NCI-H774 (cell line): ENCODE results near the gene MCM10.

Experiments used
- DNase-seq: peaks from one replicate; lab custom pipeline; 2025; lab: John Stamatoyannopoulos, UW

The MCM10 gene

DNA sequence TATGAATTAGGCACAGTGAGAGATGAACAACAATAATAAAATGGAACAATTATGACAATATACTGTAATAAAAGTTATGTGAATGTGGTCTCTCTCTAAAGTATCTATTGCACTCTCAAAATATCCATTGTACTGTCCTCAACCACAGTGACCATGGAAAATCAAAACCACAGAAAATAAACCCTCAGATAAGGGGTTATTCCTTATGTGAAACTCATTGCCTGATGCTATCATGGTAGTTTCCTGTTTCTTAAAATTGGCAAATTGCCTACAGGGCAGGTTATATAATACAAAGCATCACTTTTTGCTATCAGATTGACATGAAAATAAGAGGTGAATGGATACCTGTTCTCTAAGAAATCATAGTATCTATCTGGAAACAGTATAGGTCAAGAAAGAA is 3.8 kb downstream of the MCM10 start:
- DNase-seq: no peak

DNA sequence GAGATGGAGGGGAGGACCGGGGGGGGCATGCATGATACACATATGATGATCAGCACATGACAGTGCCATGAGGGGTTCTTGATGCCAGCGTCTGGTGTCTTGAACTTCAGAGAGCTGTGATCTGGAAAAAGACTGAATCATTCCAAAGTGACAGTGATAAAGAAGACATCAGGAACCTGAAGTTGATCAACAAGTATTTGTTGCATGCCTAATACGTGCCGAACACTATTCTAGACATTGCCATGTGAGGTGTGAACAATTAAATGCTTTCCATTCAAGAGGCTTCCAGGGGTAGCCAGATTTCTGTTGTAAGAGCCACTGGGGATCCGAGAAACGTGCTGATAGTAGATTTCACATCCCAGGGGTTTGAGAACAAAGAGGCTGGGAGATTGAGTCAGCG is 6.2 kb downstream of the MCM10 start:
- no peak for DNase-seq

DNA sequence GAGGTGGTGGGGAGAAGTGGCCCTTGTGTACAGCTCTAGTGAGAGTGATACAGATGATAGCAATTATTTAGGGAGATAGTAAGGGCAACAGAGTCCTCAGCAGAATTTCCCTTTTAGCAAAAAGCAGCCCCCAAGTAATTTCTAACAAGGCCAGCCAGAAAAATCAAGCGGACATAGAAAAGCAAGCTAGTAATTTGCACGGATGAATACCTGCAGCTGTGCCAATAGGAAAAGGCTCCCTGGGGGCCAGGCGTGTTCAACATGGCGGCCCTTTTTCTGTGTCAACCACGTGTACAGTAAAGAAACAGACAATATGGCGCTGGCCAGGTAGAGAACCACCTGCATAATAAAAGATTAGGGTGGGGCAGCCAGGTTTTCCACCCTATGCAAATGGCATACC is 7.4 kb downstream of the MCM10 start:
- no peak for DNase-seq

DNA sequence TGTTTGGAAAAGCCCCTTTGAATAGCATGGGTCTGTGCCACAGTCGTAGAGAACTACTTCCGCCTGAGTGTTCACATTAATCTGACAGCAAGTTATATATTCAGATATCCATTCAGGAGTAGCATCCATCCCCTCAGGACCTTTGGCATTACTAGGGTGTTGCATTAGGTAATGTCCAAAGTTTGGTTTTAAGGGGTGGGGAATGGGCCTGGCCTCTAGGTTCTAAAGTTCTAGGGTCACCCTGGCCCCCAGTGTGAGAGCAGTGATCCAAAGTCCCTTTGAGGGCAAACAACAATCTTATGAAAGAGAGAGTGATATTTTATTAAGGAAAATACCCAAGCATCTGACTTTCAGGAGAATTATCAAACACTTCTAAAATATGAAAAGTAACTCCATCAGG is 12.3 kb downstream of the MCM10 start:
- DNase-seq: no peak

DNA sequence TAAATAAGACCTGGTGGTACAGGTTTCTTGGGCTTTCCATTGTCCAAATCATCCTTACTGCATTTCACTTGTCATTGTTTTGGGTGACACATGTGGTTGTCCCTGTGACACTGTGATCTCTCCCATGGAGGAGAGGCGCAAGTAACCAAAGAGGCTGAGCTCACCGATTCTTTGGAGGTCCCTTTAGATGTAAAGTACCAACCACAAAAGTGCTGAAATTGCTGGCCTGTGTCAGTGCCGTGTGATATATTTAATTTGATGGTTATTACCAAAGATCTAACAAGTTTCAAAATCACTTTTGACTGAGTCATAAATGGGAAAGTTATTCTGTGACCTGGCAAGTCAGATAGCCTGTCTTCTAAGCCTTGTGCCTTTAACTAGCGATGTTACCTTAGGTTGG is 19.4 kb downstream of the MCM10 start:
- DNase-seq: no peak

DNA sequence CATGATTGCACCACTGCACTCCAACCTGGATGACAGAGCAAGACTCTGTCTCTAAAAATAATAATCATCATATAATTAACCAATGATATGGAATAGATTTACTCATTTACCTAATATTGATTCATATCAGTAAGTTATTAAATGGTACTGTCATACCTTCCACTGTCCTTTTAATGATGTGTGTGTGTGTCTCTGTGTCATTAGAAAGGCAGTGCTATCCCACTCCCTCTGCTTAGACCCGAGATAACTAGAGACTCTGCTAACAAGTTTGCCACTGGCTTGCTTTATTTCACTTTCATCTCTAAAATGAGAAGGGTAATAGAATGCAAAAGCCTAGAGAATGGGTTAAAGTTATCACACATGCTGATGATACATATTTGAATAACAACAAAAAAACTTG is 21.1 kb downstream of the MCM10 start:
- DNase-seq: no peak

DNA sequence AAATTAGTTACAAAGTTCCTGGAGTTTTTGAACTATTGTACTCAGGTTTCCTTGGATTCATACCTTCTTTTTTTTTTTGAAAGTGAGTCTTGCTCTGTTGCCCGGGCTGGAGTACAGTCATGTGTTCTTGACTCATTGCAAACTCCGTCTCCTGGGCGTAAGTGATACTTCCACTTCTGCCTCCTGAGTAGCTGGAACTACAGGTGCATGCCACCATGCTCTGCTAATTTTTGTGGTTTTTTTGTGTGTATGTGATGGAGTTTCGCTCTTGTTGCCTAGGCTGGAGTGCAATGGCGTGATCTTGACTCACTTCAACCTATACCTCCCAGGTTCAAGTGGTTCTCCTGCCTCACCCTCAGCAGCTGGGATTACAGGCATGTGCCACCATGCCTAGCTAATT is 22.3 kb downstream of the MCM10 start:
- DNase-seq: no peak

DNA sequence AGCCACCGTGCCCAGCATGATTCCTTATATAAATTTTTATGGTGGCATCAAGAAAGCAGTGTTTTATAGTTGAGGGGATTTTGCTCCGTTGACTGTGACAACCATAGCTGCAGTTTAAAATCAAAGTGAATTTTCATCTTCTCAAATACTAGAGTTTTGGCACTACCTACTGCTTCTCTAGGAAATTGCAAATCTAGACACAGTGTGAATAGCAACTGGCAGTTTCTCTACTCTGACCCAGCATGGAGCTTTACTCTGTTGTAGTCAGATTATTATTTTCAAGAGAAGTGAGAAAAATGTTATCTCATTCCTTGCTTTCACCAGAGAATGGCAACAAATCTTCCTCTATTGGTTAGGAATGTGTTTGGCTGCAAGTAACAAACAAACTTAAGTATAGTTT is 22.9 kb downstream of the MCM10 start:
- no peak for DNase-seq

DNA sequence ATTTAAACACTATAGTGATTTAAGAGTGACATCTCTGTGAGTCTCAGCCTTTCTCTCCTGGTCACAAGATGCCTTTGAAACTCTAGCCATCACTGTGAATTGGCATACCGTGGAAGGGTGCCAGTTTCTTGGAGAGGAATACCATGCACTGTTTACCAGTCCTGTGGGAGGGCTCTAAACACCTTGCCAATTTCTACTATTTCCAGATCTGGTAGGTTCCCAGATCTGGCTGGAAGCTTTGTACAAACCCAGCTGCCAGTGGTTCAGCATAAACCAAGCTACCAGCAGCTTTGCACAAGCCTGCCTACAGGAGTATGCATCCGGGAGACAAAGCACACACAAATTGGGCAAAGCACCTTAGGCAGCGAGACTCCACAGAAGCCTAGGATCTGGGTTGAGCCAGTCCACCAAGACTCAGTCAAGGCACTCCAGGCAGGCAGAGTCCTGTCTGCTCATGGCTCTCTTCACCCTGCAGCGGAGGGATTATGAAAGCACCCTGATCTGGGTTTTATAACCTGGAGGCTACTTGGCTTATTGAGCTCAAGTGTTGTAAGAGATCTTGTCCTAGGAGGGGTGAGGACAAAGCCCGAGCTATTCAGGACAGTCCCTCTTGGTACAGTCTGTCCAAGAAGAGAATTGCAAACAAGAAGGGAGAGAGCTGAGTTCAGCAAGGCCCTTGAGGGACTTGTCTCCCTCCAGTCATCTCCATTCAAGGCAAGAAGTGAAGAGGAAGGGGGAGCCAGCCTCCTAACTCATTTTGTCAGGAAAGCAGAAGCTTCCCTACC is 23.6 kb downstream of the MCM10 start:
- no peak for DNase-seq

DNA sequence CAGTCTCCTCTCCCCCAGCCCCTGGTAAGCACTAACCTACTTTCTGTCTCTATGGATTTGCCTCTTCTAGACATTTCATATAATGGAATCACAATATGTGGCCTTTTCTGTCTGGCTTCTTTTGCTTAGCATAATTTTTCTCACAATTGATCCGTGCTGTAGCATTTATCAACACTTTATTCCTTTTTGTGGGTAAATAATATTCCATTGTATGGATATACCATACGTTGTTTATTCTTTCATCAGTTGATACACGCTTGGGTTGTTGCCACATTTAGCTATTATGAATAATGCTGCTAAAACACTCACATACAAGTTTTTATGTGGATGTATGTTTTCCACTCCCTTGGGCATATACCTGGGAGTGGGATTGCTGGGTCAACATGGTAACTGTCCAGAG is 25.8 kb downstream of the MCM10 start:
- no peak for DNase-seq

DNA sequence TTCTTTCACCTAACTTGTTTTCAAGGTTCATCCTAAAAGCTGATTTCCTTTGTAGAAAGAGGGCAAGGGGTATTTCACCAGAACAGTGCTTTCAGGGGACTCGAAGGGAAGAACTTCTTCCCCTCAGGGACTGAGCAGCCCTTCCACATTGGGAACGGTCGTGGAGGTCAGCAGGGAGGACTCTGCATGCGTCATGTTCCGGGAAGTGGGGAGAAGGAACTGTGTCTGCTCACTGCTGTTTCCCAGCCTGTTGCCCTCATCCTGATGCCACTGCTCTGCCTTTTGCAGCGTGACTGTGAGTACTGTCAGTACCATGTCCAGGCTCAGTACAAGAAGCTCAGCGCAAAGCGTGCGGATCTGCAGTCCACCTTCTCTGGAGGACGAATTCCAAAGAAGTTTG is 27.2 kb downstream of the MCM10 start:
- no peak for DNase-seq

DNA sequence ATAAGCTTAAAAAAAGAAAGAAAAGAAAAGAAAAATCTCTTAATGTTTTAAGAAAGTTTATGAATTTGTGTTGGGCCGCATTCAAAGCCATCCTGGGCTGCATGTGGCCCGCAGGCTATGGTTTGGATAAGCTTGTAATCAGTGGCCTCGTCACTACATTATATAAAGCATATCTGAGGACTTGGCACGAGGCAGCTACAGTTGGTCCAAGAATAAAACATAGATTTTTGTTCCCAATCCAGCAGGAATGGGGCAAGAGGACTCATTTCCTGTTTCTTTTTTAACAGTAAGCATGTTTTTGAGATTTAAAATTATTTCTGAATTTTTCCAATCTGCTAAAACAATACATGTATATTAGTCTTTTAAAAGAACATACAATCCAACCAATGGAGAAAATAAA is 28.6 kb downstream of the MCM10 start:
- no peak for DNase-seq

DNA sequence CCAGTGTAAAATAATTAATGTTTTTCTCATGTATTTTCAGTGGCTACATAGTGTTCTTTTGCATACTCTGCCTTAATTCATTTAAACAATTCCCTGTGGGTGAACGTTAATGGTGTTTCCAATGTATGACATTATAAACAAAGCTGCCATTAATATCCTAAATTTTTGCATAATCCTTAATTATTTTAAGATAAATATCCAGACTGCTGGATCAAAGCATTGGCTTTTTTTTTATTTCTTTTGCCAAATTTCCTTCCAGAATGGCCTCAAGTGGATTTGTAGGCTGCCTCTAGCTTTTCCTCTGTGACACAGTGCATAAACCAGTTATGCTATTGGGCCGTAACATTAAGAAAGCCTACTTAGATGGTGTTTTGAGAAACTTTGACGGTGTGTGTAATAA is 29.5 kb downstream of the MCM10 start:
- no peak for DNase-seq

DNA sequence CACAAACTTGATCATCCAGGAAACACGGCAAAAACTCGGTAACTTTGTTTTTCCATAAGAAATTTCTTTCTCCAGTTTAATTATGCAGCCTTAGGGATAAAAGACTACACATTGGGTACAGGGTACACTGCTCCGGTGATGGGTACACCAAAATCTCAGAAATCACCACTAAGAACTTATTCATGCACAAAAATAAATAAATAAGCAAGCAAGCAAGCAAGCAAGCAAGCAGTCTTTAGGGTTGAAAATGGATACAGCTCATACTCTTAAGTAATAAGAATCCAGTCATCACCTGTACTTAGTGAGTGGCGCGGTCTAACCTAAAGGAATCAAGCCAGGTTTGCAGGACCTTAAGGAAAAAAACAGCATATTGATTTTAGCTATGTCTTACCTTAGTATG is 30.0 kb downstream of the MCM10 start:
- no peak for DNase-seq

DNA sequence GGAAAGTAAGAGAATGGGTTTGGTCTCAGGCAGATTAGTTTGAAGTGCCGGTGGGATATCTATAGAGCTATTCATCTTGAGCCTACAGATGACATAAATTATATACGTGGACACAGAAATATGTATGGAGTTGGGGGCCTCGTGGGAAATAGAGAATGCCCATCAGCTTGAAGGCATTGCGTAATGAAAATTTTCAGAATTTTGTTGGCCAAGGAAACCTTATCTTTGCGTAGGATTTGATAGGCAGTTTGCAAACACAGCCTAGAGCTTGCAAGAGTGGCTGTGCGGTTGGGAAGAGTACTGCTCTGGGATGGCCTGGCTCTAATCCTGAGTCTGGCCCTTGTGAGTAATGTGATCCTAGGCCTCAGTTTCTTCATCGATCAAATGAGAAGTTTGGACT is 32.3 kb downstream of the MCM10 start:
- DNase-seq: no peak

DNA sequence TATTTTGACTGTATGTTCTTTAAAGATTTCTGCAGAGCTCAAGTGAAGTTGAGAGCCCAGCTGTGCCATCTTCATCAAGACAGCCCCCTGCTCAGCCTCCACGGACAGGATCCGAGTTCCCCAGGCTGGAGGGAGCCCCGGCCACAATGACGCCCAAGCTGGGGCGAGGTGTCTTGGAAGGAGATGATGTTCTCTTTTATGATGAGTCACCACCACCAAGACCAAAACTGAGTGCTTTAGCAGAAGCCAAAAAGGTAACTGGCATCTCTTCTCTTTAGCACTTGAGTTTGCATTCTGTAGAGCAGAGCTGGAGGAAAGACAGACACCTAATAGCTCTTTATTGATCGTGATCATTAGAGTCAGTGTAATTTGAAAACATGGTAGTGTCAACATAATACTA is 33.7 kb downstream of the MCM10 start:
- DNase-seq: no peak

DNA sequence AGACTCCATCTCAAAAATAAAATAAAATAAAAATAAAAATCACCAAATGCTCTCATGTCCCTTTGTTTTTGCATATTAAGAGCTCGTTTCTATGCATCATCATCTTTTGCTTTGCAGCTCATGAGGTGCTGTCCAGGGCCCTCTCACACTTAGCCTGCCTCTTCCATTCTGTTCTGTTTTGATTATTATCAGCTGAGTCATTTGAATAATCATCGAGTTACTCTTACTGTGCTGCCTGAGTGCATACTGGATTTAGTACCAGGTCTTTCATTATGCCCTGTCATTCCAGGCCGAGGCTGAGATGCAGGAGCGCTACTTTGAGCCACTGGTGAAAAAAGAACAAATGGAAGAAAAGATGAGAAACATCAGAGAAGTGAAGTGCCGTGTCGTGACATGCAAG is 39.8 kb downstream of the MCM10 start:
- no peak for DNase-seq

DNA sequence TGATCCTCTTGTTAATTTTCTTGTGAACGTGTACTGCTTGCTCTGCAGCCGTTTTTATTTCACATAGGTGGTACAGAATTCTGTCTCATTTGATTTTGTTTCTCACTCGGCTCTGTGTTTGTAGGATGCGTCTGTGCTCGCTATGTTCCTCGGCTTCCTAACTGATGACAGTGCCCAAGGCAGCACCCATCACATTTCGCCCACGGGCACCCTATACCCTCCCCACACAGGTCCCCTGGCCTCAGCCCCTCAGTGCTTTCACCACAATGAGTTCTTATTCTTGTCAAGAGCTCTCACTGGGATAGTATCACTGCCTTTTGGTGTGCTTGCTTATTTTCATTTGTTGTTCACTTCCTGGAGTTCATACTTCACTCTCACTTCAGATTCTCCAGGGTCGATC is 44.7 kb downstream of the MCM10 start:
- no peak for DNase-seq

DNA sequence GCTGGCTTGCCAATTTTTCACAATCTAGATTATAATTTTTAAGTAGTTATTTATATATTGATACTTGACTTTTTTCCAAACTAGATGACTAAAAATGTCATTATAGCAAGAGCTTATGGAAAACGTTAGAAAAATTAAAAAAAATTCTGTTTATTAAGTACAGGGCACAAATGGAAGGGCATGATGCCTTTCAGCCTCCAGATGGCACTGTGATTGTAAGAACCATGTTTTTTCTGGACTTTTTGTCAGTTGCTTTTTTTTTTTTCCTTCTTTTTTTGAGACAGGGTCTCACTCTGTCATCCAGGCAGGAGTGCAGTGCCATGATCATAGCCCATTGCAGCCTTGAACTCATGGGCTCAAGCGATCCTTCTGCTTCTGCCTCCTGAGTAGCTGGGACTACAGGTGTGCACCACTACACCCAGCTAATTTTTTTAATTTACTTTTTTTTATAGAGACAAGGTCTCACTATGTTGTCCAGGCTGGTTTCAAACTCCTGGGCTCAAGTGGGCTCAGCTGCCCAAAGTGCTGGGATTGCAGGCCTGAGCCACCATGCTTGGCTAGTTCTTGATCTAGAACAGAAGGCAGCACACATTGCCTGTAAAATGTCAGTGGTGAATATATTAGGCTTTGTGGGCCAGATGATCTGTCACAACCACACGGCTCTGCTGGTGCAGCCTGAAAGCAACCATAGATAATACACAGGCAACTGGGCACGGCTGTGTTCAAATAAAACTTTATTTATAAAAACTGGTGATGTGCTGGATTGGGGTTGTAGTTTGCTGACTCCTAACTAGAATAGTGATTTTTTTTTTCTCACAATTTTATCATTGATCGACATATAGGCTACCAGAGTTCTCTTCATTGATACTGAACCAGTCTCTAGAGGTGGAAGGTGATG is 45.4 kb downstream of the MCM10 start:
- DNase-seq: no peak

DNA sequence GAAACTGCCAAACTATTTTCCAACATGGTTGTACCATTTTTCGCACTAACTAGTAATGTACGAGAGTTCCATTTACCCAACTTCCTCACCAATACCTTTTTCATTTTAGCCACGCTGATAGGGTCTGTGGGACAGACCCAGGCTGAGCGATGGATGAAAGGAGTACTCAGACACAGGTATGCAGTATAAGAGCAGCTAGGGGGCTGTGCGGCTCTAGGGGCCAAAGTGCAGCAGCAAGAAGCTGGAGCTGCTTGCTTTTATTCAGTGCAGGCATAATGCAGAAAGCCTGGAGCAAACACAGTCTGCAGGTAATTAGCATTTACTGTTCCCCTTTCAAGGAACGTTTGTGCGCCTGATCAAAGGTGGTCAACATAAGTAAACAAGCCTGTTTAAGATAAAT is 51.8 kb downstream of the MCM10 start:
- DNase-seq: no peak

DNA sequence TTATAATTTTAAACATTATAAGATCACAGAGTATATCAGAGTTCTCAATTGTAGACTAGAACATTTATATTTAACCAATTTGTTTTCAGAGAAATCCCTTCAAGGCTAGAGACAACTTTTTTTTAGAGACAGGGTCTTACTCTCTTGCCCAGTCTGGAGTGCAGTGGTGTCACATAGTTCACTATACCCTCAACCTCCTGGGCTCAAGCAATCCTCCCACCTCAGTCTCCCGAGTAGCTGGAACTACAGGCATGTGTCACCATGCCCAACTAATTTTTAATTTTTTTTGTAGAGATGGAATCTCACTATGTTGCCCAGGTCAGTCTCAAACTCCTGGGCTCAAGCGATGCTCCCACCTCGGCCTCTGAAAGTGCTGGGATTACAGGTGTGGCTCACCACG is 57.5 kb downstream of the MCM10 start:
- DNase-seq: no peak

DNA sequence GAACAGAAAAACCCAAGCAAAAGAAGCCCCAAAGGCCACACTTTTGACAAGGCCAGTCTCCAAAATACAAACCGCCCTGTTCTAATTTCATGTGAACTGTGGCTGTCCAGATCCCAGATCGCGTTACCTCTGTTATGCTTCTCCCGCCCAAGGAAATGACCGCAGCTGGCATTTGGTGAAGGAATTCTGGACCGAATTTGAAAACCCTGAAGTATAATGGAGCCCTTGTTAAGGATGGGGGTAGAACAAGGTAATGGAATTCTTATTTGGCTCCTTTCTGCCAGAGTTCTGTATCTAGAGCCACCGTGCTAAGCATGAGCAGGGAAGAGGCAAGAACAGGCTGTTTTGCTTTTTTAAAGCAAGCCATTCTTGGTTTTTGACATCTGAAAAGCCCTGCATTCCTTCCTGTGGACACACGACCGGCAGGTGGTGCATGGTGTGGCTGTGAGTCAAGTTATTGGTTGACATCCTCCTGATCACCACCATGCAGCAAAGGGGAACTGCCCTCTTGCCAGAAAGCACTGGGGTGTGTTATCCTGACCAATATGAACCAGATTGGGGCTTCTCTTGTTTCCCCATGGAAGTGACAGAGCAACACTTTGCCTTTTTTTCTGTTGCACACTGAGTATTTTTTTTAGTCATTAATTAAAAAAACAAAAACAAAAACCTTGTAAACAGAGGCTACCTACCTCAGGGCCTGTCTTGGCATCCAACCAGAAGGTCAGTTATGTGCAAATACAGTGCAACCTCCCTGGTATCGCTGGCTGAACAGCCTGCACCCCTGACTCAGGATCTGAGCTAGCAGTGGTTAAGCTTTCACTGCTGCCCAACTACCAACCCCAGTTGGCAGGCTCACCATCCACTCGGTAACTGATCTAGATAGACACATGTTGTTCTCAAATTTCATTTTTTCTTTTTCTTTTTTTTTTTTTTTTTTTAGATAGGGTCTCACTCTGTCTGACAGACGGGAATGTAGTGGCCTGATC is 58.6 kb downstream of the MCM10 start:
- no peak for DNase-seq
